Stimulated activated CD4-positive, alpha-beta T cell treated with anti-CD3 and anti-CD28 coated beads, Interleukin-4, amount 100 ng/mL, for 4 hours (primary cell): ENCODE results near the gene DENND11.
A peak's percentile ranks its signal among the peaks of the same experiment; 100 is the strongest.
"Not testable (repeated sequence)": the region's sequence is repeated elsewhere in the genome, so short reads cannot be mapped to it uniquely, and the experiment has no call there.

Source experiments
- DNase-seq, 2 experiments: peaks; one replicate each; pipeline ENCODE4 v3.0.0-alpha.2; 2020

DENND11 gene

GRCh38 chr7:141706239-141707064 lies 4.5 kb upstream of the DENND11 start:
- DNase-seq: no peak

GRCh38 chr7:141704741-141705140 lies 2.8 kb upstream of the DENND11 start:
- DNase-seq: no peak

- DNase-seq: no peak
Observed at GRCh38 chr7:141704112-141704511, 2.1 kb upstream of the DENND11 start.

- DNase-seq: no peak
Observed at GRCh38 chr7:141702892-141703291, 926 bp upstream of the DENND11 start.

- DNase-seq: peak; percentile 57 to 58
Observed at GRCh38 chr7:141701489-141702046, 398 bp downstream of the DENND11 start.

- DNase-seq: peak in 1 of 2 experiments; percentile 3
Observed at GRCh38 chr7:141700848-141701371, 1.1 kb downstream of the DENND11 start.

GRCh38 chr7:141700296-141700847 lies 1.6 kb downstream of the DENND11 start:
- no peak for DNase-seq

GRCh38 chr7:141699860-141700259 lies 2.1 kb downstream of the DENND11 start:
- DNase-seq: no peak

- no peak for DNase-seq
Observed at GRCh38 chr7:141698247-141699015, 3.5 kb downstream of the DENND11 start.

GRCh38 chr7:141697211-141697871 lies 4.6 kb downstream of the DENND11 start:
- DNase-seq: no peak

- DNase-seq: no peak
Observed at GRCh38 chr7:141696348-141696747, 5.6 kb downstream of the DENND11 start.

- DNase-seq: no peak
Observed at GRCh38 chr7:141695803-141696289, 6.1 kb downstream of the DENND11 start.

- no peak for DNase-seq
Observed at GRCh38 chr7:141693082-141693481, 8.9 kb downstream of the DENND11 start.

GRCh38 chr7:141691961-141692360 lies 10.0 kb downstream of the DENND11 start:
- no peak for DNase-seq

GRCh38 chr7:141691540-141691939 lies 10.4 kb downstream of the DENND11 start:
- no peak for DNase-seq

- not testable (repeated sequence) for DNase-seq
Observed at GRCh38 chr7:141689072-141689825, 12.7 kb downstream of the DENND11 start.

- no peak for DNase-seq
Observed at GRCh38 chr7:141688043-141688442, 13.9 kb downstream of the DENND11 start.

GRCh38 chr7:141686670-141687069 lies 15.3 kb downstream of the DENND11 start:
- no peak for DNase-seq

GRCh38 chr7:141686074-141686473 lies 15.9 kb downstream of the DENND11 start:
- no peak for DNase-seq

- DNase-seq: no peak
Observed at GRCh38 chr7:141685285-141686023, 16.5 kb downstream of the DENND11 start.

GRCh38 chr7:141679014-141679413 lies 23.0 kb downstream of the DENND11 start:
- no peak for DNase-seq
